ENCODE data around the gene PHF12. TPM values are rescaled to one million over a fixed set of nuclear protein-coding genes. Genes with fewer than 3 reads are reported as not detected.
"Not testable (repeated sequence)": the region's sequence is repeated elsewhere in the genome, so short reads cannot be mapped to it uniquely, and the experiment has no call there.

PHF12 gene
- polyA plus RNA-seq, 1 donor, result 27.7 TPM

DNA sequence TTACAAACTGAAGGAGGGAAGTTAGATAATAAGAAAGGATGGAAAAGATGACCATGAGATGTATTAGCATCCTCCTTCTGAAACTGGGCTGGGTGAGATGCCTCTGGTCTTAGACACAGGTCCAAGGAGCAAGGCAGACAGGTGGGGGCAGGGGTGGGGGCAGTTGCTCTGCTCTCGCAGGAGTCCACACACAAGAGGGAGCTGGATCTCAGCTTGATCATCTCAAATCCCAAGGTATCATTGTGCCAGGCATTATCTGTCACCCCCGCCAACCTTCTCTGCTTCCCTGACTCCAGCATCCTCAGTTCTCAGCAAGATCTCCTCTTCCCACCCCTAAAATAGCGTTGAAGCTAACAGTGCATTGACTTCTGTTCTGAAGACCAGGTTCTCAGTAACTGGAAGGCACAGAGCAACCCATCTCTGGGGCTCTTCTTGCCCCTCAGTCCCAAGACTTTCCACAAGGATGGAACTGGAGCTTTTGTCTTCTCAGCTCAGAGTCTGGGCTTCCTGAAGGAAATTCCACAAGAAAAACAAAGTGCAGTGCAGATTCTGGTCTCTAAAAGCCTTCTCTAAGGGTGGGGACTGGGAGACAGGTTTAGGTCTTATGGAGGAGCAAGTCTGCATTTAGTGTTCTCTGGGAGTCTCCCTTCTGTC is 55.4 kb downstream of the PHF12 start:
- no peak for DNase-seq
- H3K9me3 ChIP-seq (ENCODE audit: control insufficient read depth, low read depth, low read length), result no peaks in the 10 kb centered on the region
- no CpG with 5 or more reads among the region's 3 CpGs for WGBS (ENCODE audit: insufficient coverage, low lambda C conversion rate)
- H3K36me3 ChIP-seq (ENCODE audit: control insufficient read depth, insufficient read depth, low read length), result peaks cover 9% of the 10 kb centered on the region
- peak overlapping the region; percentile 78 for H3K4me3 ChIP-seq (ENCODE audit: low read length)
- peak overlapping the region; percentile 85 for H3K27ac ChIP-seq (ENCODE audit: low read length)
- no peaks in the 10 kb centered on the region for H3K27me3 ChIP-seq (ENCODE audit: control insufficient read depth, insufficient read depth, low read length)
- peaks cover 17% of the 10 kb centered on the region for H3K4me1 ChIP-seq (ENCODE audit: control insufficient read depth, insufficient read depth, low read length)

DNA sequence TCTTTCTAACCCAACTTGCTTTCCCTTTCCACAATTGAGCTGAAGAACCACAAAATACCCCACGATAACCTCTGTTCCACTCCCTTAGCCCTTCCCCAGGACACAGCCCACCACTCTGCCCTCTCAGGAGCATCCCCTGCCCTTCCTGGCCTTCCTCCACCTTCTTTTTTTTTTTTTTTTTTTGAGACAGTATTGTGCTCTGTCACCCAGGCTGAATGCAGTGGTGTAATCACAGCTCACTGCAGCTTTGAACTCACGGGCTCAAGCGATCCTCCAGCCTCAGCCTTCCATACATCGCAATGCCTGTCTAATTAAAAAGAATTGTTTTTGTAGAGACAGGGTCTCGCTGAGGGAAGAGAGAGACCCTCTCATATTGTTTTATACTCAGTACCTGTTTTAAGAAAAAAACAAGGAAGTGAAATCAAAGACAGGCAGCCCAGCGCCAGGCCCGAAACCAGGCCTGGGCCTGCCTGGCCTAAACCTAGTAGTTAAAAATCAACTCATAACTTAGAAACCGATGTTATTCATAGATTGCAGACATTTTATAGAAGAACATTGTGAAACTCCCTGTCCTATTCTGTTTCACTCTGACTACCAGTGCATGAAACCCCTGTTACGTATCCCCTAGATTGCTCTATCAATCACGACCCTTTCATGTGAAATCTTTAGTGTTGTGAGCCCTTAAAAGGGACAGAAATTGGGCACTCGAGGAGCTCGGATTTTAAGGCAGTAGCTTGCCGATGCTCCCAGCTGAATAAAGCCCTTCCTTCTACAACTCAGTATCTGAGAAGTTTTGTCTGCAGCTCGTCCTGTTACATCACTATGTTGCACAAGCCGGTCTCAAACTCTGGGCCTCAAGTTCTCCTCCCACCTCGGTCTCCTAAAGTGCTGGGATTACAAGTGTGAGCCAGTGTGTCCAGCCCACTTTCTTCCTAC is 57.8 kb downstream of the PHF12 start:
- H3K27me3 ChIP-seq (ENCODE audit: control insufficient read depth, insufficient read depth, low read length); H3K4me3 ChIP-seq (ENCODE audit: low read length); H3K9me3 ChIP-seq (ENCODE audit: control insufficient read depth, low read depth, low read length); H3K27ac ChIP-seq (ENCODE audit: low read length); DNase-seq: not testable (repeated sequence)
- Histone ChIP-seq H3K4me1 (ENCODE audit: control insufficient read depth, insufficient read depth, low read length) (peaks cover 17% of the 10 kb centered on the region), H3K36me3 (ENCODE audit: control insufficient read depth, insufficient read depth, low read length) (peaks cover 10% of the 10 kb centered on the region)
- 96% methylated on average over 4 of the region's 16 CpGs for WGBS (ENCODE audit: insufficient coverage, low lambda C conversion rate)

DNA sequence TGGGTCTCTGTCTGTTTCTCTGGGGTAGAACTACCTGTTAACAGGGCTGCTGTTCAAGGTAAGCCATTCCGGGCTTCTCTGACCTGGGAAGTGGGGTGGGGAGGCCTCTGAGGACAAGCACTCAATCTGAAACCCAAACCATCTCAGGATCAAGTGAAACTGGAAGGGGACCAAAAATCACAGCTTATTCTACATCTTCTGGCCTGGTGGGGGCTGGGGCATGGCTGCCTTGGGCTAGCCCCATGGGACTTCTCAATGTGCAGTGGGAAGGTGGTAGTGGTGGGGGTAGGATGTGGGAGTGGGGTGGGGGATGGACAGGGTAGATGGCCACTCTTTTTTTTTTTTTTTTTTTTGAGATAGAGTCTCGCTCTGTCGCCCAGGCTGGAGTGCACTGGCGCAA is 59.3 kb downstream of the PHF12 start:
- no peaks in the 10 kb centered on the region for H3K27me3 ChIP-seq (ENCODE audit: control insufficient read depth, insufficient read depth, low read length)
- no peak for DNase-seq
- peaks cover 10% of the 10 kb centered on the region for H3K4me1 ChIP-seq (ENCODE audit: control insufficient read depth, insufficient read depth, low read length)
- no CpG with 5 or more reads among the region's 4 CpGs for WGBS (ENCODE audit: insufficient coverage, low lambda C conversion rate)
- no peak overlapping the region for H3K4me3 ChIP-seq (ENCODE audit: low read length)
- H3K9me3 ChIP-seq (ENCODE audit: control insufficient read depth, low read depth, low read length), result no peaks in the 10 kb centered on the region
- peaks cover 19% of the 10 kb centered on the region for H3K36me3 ChIP-seq (ENCODE audit: control insufficient read depth, insufficient read depth, low read length)
- no peak overlapping the region for H3K27ac ChIP-seq (ENCODE audit: low read length)

DNA sequence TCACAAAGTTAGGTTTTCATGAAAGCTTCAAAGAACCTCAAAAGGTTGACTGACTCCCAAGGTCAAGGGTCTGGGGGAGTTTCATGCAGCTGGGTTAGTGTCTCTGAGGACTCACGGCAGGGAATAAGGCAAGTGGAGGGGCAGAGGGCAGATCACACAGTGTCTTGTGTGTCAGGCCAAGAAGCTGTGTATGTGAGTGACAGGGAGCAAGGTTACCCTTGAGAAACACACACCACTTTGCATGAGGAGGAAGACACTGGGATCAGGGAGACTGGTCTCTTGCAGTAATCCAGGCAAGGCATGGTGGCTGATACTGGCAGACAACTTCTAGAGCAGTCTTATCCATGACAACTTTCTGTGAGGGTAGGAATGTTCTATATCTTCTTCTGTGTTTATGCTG is 60.1 kb downstream of the PHF12 start:
- Histone ChIP-seq H3K27me3 (ENCODE audit: control insufficient read depth, insufficient read depth, low read length) (no peaks in the 10 kb centered on the region), H3K27ac (ENCODE audit: low read length) (no peak overlapping the region), H3K4me1 (ENCODE audit: control insufficient read depth, insufficient read depth, low read length) (peaks cover 3% of the 10 kb centered on the region), H3K4me3 (ENCODE audit: low read length) (no peak overlapping the region), H3K36me3 (ENCODE audit: control insufficient read depth, insufficient read depth, low read length) (peaks cover 23% of the 10 kb centered on the region), H3K9me3 (ENCODE audit: control insufficient read depth, low read depth, low read length) (no peaks in the 10 kb centered on the region)
- no CpG with 5 or more reads among the region's 1 CpG for WGBS (ENCODE audit: insufficient coverage, low lambda C conversion rate)
- DNase-seq, result no peak

DNA sequence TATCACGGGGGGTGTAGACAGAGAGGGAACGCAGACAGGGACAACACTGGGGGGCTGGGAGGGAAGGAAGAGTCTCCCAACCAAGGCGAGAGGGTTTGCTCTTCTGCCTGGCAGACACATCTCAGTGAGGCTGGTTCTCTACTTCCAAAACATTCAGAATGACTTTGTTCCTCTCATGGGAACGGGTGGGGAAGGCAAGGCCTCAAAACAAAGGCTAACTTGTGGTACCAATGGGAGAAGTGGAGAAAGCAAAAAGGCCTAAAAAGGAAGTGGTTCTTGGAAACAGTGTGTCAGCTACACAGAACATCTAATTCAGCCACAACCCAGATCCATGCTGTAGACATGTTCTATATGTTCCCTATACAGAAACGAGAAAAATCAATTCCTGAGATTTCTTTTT is 61.3 kb downstream of the PHF12 start:
- H3K9me3 ChIP-seq (ENCODE audit: control insufficient read depth, low read depth, low read length), result no peaks in the 10 kb centered on the region
- no peak overlapping the region for H3K4me3 ChIP-seq (ENCODE audit: low read length)
- DNase-seq, result no peak
- WGBS (ENCODE audit: insufficient coverage, low lambda C conversion rate), result 100% methylated on average over 1 of the region's 5 CpGs
- no peaks in the 10 kb centered on the region for H3K27me3 ChIP-seq (ENCODE audit: control insufficient read depth, insufficient read depth, low read length)
- no peaks in the 10 kb centered on the region for H3K4me1 ChIP-seq (ENCODE audit: control insufficient read depth, insufficient read depth, low read length)
- H3K36me3 ChIP-seq (ENCODE audit: control insufficient read depth, insufficient read depth, low read length), result peaks cover 32% of the 10 kb centered on the region
- H3K27ac ChIP-seq (ENCODE audit: low read length), result no peak overlapping the region

DNA sequence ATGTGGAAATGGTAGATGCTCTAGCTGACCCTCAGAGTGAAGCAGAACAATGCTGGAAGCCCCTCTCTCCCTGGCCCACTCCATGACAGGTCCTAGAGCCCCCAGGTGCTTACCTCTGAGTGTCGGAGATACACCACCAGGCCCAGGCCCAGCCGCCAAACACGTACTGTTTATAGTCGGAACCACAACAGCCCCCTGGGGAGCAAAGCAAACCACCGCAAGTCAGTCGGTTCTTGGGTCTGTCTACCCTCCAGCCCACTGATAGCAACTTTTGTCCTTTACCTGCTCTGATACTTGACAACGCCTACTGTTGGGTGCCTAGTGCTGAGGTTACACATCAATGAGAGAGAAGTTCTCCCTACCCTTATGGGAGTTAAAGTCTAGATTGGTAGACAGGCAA is 62.5 kb downstream of the PHF12 start:
- Histone ChIP-seq H3K27me3 (ENCODE audit: control insufficient read depth, insufficient read depth, low read length) (no peaks in the 10 kb centered on the region), H3K9me3 (ENCODE audit: control insufficient read depth, low read depth, low read length) (no peaks in the 10 kb centered on the region), H3K27ac (ENCODE audit: low read length) (no peak overlapping the region), H3K36me3 (ENCODE audit: control insufficient read depth, insufficient read depth, low read length) (peaks cover 42% of the 10 kb centered on the region), H3K4me1 (ENCODE audit: control insufficient read depth, insufficient read depth, low read length) (no peaks in the 10 kb centered on the region), H3K4me3 (ENCODE audit: low read length) (no peak overlapping the region)
- DNase-seq, result no peak
- WGBS (ENCODE audit: insufficient coverage, low lambda C conversion rate), result 100% methylated on average over 1 of the region's 7 CpGs

DNA sequence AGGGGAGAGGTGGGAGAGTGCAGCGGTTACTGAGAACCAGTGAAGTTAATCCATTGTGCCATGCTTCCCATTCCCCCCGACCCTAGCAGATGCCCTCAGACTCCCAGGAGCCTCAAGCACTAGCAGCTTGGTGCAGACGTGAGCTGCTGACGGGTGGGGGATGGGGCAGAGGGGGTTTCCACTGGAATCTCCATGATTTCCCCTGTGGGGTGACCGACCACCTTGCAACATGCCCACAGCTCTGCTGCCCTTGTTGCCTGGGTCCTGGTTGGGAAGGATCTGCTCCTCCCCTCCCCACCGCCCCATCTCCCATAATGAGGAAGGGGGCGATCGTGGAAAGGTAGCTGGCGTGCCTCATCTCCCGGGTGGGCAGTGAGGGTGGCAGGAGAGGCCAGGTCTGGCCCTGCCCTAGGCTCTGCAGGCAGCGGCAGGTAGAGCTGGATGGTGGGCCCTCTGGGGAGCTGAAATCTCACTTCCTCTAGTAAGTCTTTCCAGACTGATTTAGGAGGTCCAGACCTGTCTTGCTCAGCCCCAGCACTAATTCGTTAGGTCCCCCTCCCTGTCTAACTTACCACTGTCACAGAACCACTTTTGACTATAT is 63.3 kb downstream of the PHF12 start:
- Histone ChIP-seq H3K4me1 (ENCODE audit: control insufficient read depth, insufficient read depth, low read length) (no peaks in the 10 kb centered on the region), H3K36me3 (ENCODE audit: control insufficient read depth, insufficient read depth, low read length) (peaks cover 48% of the 10 kb centered on the region), H3K9me3 (ENCODE audit: control insufficient read depth, low read depth, low read length) (no peaks in the 10 kb centered on the region), H3K27ac (ENCODE audit: low read length) (no peak overlapping the region), H3K4me3 (ENCODE audit: low read length) (no peak overlapping the region), H3K27me3 (ENCODE audit: control insufficient read depth, insufficient read depth, low read length) (no peaks in the 10 kb centered on the region)
- DNase-seq, result no peak
- no CpG with 5 or more reads among the region's 12 CpGs for WGBS (ENCODE audit: insufficient coverage, low lambda C conversion rate)

DNA sequence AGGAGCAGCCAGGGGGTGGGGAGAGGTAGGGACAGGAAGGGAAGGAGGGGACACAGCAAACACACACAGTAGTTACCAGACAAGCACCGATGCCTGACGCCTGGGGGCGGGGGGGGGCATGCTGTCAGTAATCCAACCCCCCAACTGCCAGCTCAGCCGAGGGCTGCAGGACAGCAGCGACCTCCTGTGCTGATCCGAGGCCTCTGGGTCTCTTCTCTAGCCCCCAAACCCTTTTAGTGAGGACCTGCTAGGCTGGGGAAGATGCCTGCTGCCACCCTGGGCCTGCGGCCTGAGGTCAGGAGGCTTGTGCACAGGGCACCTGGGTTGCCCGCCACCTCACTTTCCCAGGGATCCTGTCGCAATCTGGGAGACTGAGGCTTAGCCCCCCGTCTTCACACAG is 65.4 kb downstream of the PHF12 start:
- H3K27me3 ChIP-seq (ENCODE audit: control insufficient read depth, insufficient read depth, low read length), result no peaks in the 10 kb centered on the region
- no peaks in the 10 kb centered on the region for H3K9me3 ChIP-seq (ENCODE audit: control insufficient read depth, low read depth, low read length)
- no peak for DNase-seq
- no peak overlapping the region for H3K4me3 ChIP-seq (ENCODE audit: low read length)
- peaks cover 61% of the 10 kb centered on the region for H3K36me3 ChIP-seq (ENCODE audit: control insufficient read depth, insufficient read depth, low read length)
- H3K4me1 ChIP-seq (ENCODE audit: control insufficient read depth, insufficient read depth, low read length), result no peaks in the 10 kb centered on the region
- no peak overlapping the region for H3K27ac ChIP-seq (ENCODE audit: low read length)
- no CpG with 5 or more reads among the region's 10 CpGs for WGBS (ENCODE audit: insufficient coverage, low lambda C conversion rate)

DNA sequence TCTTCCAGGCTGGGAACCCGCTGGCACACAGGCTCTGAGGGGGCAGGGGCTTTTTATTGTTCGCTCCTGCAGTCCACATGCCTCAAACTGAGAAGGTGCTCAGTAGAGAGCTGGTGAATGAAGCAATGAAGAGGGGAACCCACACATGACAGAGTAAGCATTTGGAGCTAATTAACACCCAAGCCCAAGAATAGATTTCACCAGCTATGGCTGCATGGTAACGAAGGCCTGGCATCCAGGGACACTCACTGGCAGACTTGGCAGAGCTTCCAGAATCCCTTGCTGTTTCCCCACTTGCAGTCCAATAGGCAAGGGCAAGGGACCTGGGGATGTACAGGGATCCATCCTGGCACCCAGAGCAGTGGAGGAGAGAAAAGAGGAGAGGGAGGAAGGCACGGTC is 66.0 kb downstream of the PHF12 start:
- H3K4me1 ChIP-seq (ENCODE audit: control insufficient read depth, insufficient read depth, low read length), result no peaks in the 10 kb centered on the region
- no peak overlapping the region for H3K27ac ChIP-seq (ENCODE audit: low read length)
- no CpG with 5 or more reads among the region's 4 CpGs for WGBS (ENCODE audit: insufficient coverage, low lambda C conversion rate)
- H3K36me3 ChIP-seq (ENCODE audit: control insufficient read depth, insufficient read depth, low read length), result peaks cover 66% of the 10 kb centered on the region
- no peak for DNase-seq
- no peaks in the 10 kb centered on the region for H3K9me3 ChIP-seq (ENCODE audit: control insufficient read depth, low read depth, low read length)
- H3K4me3 ChIP-seq (ENCODE audit: low read length), result no peak overlapping the region
- H3K27me3 ChIP-seq (ENCODE audit: control insufficient read depth, insufficient read depth, low read length), result no peaks in the 10 kb centered on the region

DNA sequence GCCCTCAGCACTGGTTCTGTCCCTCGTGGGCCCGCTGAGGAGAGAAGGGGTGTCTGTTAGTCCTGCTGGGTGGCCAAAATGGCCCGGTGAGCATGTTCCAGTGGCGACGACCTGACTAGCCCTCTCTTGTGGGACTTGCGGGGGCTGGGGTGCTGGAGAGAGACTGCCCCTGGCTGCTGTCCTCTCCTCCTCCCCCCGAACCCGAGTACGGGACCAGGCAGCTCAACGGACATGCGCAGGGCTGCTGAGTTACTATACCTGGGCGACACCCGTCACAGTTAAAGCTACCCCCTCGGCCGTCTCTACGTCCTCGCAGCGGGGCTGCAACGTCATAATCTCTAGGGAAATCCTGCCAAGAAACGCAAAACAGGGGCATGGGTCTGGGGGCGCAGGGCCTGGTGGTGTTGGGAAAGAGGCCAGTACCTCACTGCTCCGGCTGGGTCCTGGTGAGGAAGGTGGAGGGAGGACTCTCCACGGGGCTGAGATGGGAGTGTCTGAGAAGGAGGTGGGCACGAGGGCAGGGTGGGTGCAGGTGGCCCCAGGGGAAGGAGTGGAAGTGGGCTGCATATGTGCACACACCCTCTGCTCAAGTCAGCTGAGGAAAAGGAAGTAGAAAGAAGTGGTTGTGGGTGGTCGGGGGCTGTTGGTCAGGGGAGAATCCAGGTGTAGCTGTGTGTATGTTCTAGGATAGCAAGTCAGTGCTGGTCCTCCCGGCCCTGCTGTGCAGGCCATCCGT is 67.2 kb downstream of the PHF12 start:
- Histone ChIP-seq H3K27ac (ENCODE audit: low read length) (no peak overlapping the region), H3K36me3 (ENCODE audit: control insufficient read depth, insufficient read depth, low read length) (peaks cover 78% of the 10 kb centered on the region), H3K27me3 (ENCODE audit: control insufficient read depth, insufficient read depth, low read length) (no peaks in the 10 kb centered on the region), H3K9me3 (ENCODE audit: control insufficient read depth, low read depth, low read length) (no peaks in the 10 kb centered on the region), H3K4me3 (ENCODE audit: low read length) (no peak overlapping the region), H3K4me1 (ENCODE audit: control insufficient read depth, insufficient read depth, low read length) (no peaks in the 10 kb centered on the region)
- no CpG with 5 or more reads among the region's 27 CpGs for WGBS (ENCODE audit: insufficient coverage, low lambda C conversion rate)
- no peak for DNase-seq

Data from large intestine (tissue), 3 donors.